ENCODE results near the gene ZBTB7C. TPM values are rescaled to one million over a fixed set of nuclear protein-coding genes. Genes with fewer than 3 reads are reported as not detected.

The ZBTB7C gene
- total RNA-seq, 1 experiment from 2014 or later, result 0.33 TPM

GRCh38 chr18:48295586-48296311, 113.4 kb downstream of the ZBTB7C start:
- no peak overlapping the region for H3K14ac ChIP-seq (ENCODE audit: insufficient read depth, low read length)
- H2AK5ac ChIP-seq (ENCODE audit: insufficient read length, low read length), result no peak overlapping the region
- Mint-ChIP-seq H3K4me1 (peaks cover 17 to 33% of the 10 kb centered on the region in 2 experiments), H3K27me3 (ENCODE audit: low read depth) (peaks cover 3% of the 10 kb centered on the region; the same call in 1 of the 2 replicates), H3K36me3 (ENCODE audit: insufficient read depth in 1 of 3, low read depth in 3 of 3) (no peaks in the 10 kb centered on the region), H3K27ac (peak overlapping the region in 1 of 3 experiments; percentile 24; a peak in 1 of 7 replicates), H3K4me3 (no peak overlapping the region), H3K9me3 (no peaks in the 10 kb centered on the region; a peak in 1 of 5 replicates)
- H2BK12ac ChIP-seq (ENCODE audit: insufficient read length, low read depth, low read length), result no peak overlapping the region
- no peak overlapping the region for H4K91ac ChIP-seq (ENCODE audit: insufficient read length, low read depth, low read length)
- no peaks in the 10 kb centered on the region for H3K27me3 ChIP-seq (ENCODE audit: insufficient read depth, low read length)
- no peaks in the 10 kb centered on the region for H3K23me2 ChIP-seq (ENCODE audit: insufficient read length, low read depth, low read length, poor library complexity, severe bottlenecking)
- no peaks in the 10 kb centered on the region for H3K9me3 ChIP-seq (ENCODE audit: control insufficient read depth, low read depth, low read length)
- H3K56ac ChIP-seq (ENCODE audit: insufficient read length, low read depth, low read length), result no peak overlapping the region
- no peak overlapping the region for H3T11ph ChIP-seq (ENCODE audit: low read length)
- TF ChIP-seq CTCF (conservative IDR thresholded peaks at IDR 0.05), result peak; percentile 69
- no peaks in the 10 kb centered on the region for H4K20me1 ChIP-seq (ENCODE audit: control insufficient read depth, insufficient read depth, insufficient read length)
- H4K5ac ChIP-seq (ENCODE audit: insufficient read length, low read depth, low read length), result no peak overlapping the region
- no peak overlapping the region for H3K4ac ChIP-seq (ENCODE audit: low read depth, low read length)
- H4K8ac ChIP-seq (replicated peaks; ENCODE audit: insufficient read length, low read depth, low read length), result no peak overlapping the region
- WGBS (ENCODE audit: extremely low coverage, insufficient read length, low lambda C conversion rate), result no CpG with 5 or more reads among the region's 10 CpGs
- H3K27ac ChIP-seq (ENCODE audit: insufficient read length, low read depth, low read length), result no peak overlapping the region
- H3K79me2 ChIP-seq (ENCODE audit: insufficient read depth, low read length), result no peaks in the 10 kb centered on the region
- no peak overlapping the region for H2BK120ac ChIP-seq (ENCODE audit: low read depth, low read length, poor library complexity, severe bottlenecking)
- H2AFZ ChIP-seq (ENCODE audit: low read length), result no peak overlapping the region
- no peak overlapping the region for H3K23ac ChIP-seq (ENCODE audit: insufficient read length, low read depth, low read length)
- peak; percentile 77 for DNase-seq
- no peak overlapping the region for H2BK20ac ChIP-seq (ENCODE audit: low read depth, low read length, poor library complexity, severe bottlenecking)
- H3K4me1 ChIP-seq (ENCODE audit: insufficient read depth, low read length), result peaks cover 6% of the 10 kb centered on the region; the same call in 1 of the 2 replicates
- no peak overlapping the region for H3K9ac ChIP-seq (ENCODE audit: extremely low read depth, insufficient read length, low read length)
- no peak overlapping the region for H2BK5ac ChIP-seq (ENCODE audit: insufficient read length, low read length)
- H3K79me1 ChIP-seq (ENCODE audit: insufficient read depth, low read depth, low read length, poor library complexity, severe bottlenecking), result no peaks in the 10 kb centered on the region
- H2BK15ac ChIP-seq (ENCODE audit: low read depth, low read length), result no peak overlapping the region
- no peak overlapping the region for H3K18ac ChIP-seq (ENCODE audit: insufficient read length, low read depth, low read length)
- no peak overlapping the region for H3K4me2 ChIP-seq (ENCODE audit: insufficient read depth, insufficient read length, low read length)

Measured in H9 (cell line).